DMS153 treated with DMSO at 0.1 percent for 48 hours (cell line): ENCODE measurements around the gene CEP78.
"Not testable (repeated sequence)": the region's sequence is repeated elsewhere in the genome, so short reads cannot be mapped to it uniquely, and the experiment has no call there.

Experiments
- DNase-seq: peaks from one replicate; lab custom pipeline; 2025; ENCODE audit not compliant: unreplicated experiment; lab: John Stamatoyannopoulos, UW

Gene CEP78

GRCh38 chr9:78235256-78235761 is 566 bp upstream of the CEP78 start:
- no peak for DNase-seq

DNA sequence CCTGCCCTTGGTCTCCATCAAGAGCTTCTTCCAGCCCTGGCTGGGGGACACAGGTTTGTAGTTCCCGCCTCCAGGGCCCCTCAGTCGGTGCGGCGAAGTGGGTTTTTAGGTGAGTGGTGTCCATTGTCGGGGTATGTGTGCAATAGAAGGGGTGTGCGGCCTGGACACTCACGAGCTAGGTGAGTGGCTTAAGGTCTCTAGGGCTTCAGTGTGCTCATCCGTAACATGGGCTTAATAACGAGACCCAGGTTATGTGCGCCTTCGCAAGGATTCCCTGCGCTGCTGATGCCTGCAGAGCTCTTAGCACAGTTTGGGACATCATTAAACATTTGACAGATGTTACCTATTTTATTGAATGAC is 656 bp downstream of the CEP78 start:
- peak; percentile 24 for DNase-seq

GRCh38 chr9:78238046-78239038 is 2.5 kb downstream of the CEP78 start:
- no peak for DNase-seq

DNA sequence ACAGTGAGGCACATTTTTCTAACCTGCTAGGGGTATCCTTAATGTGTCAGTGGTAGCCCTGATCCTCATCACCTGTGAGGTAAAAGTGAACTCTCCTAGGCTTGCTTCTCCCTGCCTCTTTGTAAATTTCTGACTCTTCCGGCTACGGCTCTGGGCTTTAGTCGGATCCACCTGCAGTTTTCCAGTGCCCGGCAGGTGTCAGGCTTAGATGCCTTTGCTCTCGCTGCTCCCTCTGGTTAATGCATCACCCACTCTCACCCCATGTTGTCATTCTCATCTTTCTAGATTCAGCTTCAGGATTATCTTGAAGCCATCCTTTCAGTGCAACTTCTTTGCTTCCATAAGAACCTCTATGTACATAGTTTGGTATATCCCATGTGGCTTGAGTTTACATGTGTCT is 3.6 kb downstream of the CEP78 start:
- DNase-seq, result peak; percentile 20

GRCh38 chr9:78242041-78242440 is 6.2 kb downstream of the CEP78 start:
- no peak for DNase-seq

DNA sequence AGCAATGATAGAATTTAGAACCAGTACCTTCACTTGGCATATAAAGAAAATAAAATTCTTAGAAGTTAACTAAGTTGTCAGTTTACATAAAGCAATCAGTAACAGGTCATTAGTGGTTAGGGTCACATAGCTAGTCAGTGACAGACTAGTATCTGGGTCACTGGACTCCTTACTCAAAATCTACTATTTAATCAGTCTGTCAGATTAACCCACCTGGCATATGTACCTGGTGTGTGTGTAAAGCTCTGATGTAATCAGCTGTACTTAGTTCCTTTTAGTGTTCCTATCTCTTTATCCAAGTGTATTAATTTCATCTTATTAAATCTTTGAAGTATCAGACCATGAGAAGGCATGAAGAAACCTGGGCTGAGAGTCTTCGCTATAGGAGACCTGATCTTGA is 7.3 kb downstream of the CEP78 start:
- DNase-seq, result no peak

- DNase-seq, result no peak
These were observed 9.5 kb downstream of the CEP78 start for GRCh38 chr9:78245401-78245800.

- DNase-seq, result no peak
These were observed 12.8 kb downstream of the CEP78 start for GRCh38 chr9:78248635-78249034.

DNA sequence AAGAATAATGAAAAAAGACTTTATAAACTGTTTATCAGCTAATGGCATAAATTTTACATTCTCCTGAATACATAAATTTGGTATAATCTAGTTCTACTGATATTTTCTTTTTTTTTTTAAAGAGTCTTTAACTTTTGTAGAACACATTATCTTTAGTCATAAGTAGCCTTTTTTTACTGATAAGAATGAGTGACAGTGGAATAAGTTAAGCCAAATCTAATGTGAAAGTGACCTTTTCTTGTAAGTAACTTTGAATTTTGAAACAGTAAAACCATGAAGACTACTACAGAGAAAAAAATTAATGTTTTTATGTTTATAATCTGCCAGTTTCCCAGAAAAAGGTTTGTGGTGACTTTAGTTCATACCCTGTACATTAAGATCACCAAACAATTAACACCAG is 13.7 kb downstream of the CEP78 start:
- DNase-seq, result no peak

DNA sequence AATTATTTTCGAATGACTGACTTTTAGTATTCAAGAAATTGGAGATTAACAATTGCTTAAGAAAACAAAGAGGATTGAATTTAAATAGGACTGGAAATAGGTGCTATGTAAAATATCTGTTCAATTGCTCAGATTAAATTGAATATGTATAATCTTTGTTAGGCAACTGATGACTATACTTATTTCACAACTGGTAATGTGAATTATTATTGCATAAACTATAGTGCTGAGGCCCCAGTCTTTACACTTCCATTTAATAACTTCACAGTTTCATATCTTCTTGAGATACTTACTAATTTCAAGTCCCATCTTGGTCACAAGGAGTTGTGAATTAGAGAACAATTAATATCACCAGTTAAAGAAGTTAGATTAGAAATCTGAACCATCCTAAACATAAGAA is 16.7 kb downstream of the CEP78 start:
- DNase-seq, result no peak

- no peak for DNase-seq
These were observed 17.4 kb downstream of the CEP78 start for GRCh38 chr9:78253285-78253684.

DNA sequence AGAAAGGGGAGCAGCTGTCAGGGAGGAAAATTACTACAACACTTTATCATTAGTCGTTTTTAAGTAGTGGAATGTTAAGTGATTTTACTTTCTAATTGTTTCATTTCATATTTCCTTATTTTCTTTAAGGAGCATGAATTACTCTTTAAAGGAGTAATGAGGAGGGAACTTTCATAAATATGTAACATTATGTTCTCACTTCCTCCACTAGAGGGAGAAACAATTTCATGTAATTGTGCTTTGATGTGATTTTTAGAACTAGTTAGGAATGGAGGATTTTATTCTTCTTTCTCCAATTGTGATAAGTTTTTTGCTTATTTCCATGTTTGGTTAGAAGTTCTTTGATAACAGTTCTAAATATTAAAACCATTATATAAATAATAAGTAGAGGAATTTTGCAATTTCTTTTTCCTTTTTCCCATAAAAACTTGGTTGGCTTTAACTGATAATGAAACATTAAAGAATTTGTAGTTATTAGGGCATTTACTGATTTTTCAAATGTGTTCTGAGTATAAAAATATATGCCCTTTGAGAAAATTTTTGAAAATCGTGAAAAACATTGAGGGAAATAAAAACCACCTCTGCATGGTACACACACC is 25.6 kb downstream of the CEP78 start:
- no peak for DNase-seq

GRCh38 chr9:78262655-78263054 is 26.8 kb downstream of the CEP78 start:
- DNase-seq, result no peak

DNA sequence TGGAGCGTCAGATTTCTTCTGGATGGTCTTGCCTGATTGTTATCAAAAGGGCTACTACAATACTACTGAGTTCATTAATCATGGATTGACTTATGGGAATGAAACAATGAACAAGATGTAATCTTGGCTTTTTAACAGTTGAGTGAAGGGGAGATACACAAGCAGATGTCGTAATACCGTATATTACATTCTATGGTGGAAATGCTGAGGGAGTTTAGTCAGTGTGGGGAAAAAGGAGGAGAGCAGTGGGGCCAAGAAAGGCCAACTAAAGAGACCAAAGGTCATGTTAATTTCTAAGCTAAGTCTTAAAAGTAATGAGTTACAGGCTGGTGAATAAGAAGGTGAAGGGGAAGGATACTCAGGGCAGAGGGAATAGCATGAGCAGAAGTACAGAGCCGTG is 32.0 kb downstream of the CEP78 start:
- no peak for DNase-seq

GRCh38 chr9:78269784-78270183 is 33.9 kb downstream of the CEP78 start:
- DNase-seq, result no peak

- DNase-seq, result no peak
These were observed 36.4 kb downstream of the CEP78 start for GRCh38 chr9:78272307-78272706.

DNA sequence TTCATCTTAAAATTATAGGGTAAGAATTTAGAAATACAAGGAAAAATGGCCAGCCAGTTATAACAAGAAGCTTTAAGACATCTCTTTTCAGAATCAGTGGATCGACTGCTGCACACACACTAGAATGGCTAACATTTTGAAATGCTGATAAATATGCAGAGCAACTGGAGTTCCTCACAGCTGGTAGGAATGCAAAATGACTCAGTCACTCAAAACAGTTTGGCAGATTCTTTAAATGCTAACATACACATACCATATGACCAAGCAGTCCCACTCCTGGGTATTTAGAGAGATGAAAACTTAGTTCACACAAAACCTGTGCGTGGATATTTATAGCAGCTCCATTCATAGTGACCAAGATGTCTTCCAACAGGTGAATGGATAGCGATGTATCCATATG is 37.9 kb downstream of the CEP78 start:
- DNase-seq, result no peak

DNA sequence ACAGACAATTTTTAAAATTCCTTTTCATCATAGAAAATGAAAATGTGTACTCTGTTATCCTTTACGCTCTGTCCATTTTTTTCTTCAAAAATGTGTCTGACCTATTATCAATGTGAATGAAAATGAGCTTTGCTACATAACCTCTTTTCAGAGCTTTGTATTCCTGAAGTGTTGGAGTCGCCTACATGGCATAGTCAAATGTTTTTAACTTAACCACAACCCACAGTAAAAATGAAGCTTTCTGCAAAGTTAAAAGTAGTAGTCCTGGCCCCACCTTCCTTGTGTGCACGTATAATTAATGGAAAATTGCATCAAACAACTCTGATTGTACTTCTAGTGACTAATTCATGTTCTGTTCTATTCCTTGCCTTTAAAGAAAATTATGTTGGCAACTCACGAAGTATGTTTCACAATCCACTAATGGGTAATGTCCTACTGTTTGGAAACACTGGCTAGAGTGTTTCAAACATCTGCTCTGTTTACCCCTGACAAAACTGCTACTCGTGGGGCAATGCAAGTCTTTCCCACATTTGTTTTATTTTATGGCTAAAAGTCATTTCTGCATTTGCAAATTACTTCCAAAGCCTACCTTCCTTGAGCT is 42.4 kb downstream of the CEP78 start:
- DNase-seq, result no peak

DNA sequence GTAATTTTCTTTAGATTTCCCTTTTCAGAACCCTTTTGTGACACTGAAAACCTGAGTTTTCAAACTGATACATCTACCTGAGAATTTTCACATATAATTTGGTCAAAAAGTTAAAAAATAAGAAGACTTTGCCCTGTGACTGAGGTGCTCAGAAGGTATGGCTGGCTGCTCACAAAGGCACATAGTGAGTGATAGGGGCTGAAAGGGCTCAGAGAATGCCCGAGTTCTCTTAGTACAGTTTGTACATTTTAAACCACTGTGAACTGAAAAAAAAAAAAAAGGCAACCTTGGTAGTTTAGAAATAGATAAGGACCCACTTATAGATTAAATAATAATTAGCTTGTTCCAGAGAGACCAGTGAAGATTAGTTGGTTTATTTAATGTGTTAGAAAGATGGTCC is 42.9 kb downstream of the CEP78 start:
- DNase-seq, result no peak

DNA sequence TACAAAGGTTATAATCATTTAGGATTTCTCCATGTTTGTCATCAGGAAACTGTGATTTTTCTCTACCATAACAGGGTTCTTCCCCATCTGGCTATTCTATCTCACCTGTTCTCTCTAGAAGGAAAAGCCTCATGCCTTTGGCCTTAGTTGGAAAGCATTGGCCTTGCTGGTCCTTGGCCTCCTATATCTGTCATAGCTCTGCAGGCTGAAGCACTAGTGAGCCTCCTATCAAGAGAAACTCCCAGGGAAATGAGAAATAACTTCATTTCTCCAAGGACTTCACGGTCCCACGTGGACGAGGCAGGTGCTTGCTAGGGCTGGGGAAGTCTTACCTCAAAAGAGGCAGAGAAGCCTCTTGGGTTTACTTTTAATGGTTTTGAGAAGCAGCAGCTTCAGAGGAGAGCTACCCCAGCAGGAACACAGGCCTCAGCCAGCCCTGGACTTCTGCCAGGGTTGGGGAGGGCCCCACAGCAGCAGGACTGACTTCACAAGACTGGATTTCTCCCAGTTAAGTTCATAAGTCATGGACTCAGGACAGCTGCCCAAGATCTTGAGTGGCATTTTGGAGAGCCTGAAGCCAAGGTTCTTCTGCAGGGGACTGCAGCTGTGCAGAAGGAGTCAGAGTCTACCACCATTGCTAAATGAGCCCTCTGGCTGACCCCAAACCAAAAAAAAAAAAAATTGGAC is 45.2 kb downstream of the CEP78 start:
- no peak for DNase-seq

- not testable (repeated sequence) for DNase-seq
These were observed 48.3 kb downstream of the CEP78 start for GRCh38 chr9:78284181-78284580.
